ENCODE measurements around the gene CCDC85C. TPM values are rescaled to one million over a fixed set of nuclear protein-coding genes. Genes with fewer than 3 reads are reported as not detected.

The CCDC85C gene
- total RNA-seq, 2 experiments from 2014 or later: 6.8 to 7.9 TPM

- H3K27me3 Mint-ChIP-seq: no peaks in the 10 kb centered on the region
- TF ChIP-seq, protein P1, sequence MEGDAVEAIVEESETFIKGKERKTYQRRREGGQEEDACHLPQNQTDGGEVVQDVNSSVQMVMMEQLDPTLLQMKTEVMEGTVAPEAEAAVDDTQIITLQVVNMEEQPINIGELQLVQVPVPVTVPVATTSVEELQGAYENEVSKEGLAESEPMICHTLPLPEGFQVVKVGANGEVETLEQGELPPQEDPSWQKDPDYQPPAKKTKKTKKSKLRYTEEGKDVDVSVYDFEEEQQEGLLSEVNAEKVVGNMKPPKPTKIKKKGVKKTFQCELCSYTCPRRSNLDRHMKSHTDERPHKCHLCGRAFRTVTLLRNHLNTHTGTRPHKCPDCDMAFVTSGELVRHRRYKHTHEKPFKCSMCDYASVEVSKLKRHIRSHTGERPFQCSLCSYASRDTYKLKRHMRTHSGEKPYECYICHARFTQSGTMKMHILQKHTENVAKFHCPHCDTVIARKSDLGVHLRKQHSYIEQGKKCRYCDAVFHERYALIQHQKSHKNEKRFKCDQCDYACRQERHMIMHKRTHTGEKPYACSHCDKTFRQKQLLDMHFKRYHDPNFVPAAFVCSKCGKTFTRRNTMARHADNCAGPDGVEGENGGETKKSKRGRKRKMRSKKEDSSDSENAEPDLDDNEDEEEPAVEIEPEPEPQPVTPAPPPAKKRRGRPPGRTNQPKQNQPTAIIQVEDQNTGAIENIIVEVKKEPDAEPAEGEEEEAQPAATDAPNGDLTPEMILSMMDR (IDR thresholded peaks at IDR 0.05): no peak
- ChIA-PET POLR2A (no interaction called here), CTCF (no interaction called here)
- ATAC-seq (no peak), DNase-seq (no peak)
- no peak overlapping the region for H3K27ac Mint-ChIP-seq
- no peaks in the 10 kb centered on the region for H3K9me3 Mint-ChIP-seq
- H3K4me1 Mint-ChIP-seq (ENCODE audit: low read depth): peaks cover 9% of the 10 kb centered on the region
- intact Hi-C loops (cut with micrococcal nuclease): no loop called here
- no peak overlapping the region for H3K4me3 Mint-ChIP-seq
- no peaks in the 10 kb centered on the region for H3K36me3 Mint-ChIP-seq (ENCODE audit: low read depth)
Observed at GRCh38 chr14:99542566-99542965, 61.4 kb downstream of the CCDC85C start.

- intact Hi-C loops (cut with micrococcal nuclease): no loop called here
- H3K36me3 Mint-ChIP-seq (ENCODE audit: low read depth): no peaks in the 10 kb centered on the region
- H3K27me3 Mint-ChIP-seq: no peaks in the 10 kb centered on the region
- TF ChIP-seq, protein P1 (IDR thresholded peaks at IDR 0.05): no peak
- ChIA-PET CTCF (interaction anchor here (1.2 kb wide), 1 partner anchor 87 kb away, joined by 4 read pairs; no protein-coding TSS in a partner anchor), POLR2A (no interaction called here)
- no peak overlapping the region for H3K27ac Mint-ChIP-seq
- H3K9me3 Mint-ChIP-seq: no peaks in the 10 kb centered on the region
- no peak overlapping the region for H3K4me3 Mint-ChIP-seq
- ATAC-seq: no peak
- no peak for DNase-seq
- H3K4me1 Mint-ChIP-seq (ENCODE audit: low read depth): peaks cover 9% of the 10 kb centered on the region
Observed at GRCh38 chr14:99541677-99542470, 62.1 kb downstream of the CCDC85C start.

- Mint-ChIP-seq H3K27ac (no peak overlapping the region), H3K36me3 (ENCODE audit: low read depth) (no peaks in the 10 kb centered on the region), H3K9me3 (no peaks in the 10 kb centered on the region), H3K4me1 (ENCODE audit: low read depth) (peaks cover 9% of the 10 kb centered on the region), H3K4me3 (no peak overlapping the region), H3K27me3 (no peaks in the 10 kb centered on the region)
- intact Hi-C loops (cut with micrococcal nuclease): no loop called here
- ChIA-PET POLR2A (no interaction called here), CTCF (interaction anchor here (1.2 kb wide), 1 partner anchor 87 kb away, joined by 4 read pairs; no protein-coding TSS in a partner anchor)
- no peak for DNase-seq
- ATAC-seq: no peak
- TF ChIP-seq, protein P1 (IDR thresholded peaks at IDR 0.05): no peak
Observed at GRCh38 chr14:99541211-99541610, 62.8 kb downstream of the CCDC85C start.

DNA sequence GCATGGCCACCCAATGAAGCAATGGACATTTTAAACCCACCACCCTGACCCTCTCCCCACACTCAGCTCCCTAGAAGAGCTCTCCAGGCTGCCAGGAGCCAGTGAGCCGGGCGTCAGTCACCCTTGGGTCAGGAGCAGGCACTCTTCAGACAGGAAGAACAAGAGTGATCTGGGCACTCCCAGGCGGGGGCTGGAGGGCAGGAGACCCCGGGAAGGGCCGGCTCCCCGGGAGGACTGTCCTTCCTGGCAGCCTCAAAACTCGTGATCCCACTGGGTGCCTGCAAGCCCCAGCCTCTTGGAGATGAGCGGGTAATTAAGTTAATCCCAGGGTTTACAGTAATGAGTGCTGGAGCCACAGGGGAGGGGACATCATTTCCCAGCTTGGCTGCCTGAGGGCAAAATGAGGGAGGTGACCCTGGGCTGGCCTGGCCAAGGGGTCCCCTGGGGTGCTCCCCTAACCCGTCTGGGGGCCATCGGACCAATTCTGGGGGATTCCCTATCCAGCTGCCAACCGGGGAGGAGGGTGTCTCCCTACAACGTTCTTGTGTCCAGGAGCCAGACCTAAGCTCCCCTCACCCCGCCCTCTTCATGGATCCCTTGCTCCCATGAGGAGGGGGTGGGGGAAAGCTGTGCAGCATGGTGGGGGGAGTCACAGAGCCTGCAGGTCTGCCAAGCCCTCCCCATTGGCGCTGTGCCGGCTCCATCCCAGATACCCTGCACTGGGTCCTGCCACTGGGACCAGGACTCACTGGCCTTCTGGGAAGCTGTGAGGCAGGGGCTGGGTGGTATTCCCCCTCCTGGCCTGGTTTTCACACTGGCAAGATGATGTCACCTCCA, 63.6 kb downstream of the CCDC85C start:
- H3K27ac Mint-ChIP-seq: no peak overlapping the region
- TF ChIP-seq, protein P1 (IDR thresholded peaks at IDR 0.05): no peak
- H3K4me3 Mint-ChIP-seq: no peak overlapping the region
- no peaks in the 10 kb centered on the region for H3K36me3 Mint-ChIP-seq (ENCODE audit: low read depth)
- no peaks in the 10 kb centered on the region for H3K9me3 Mint-ChIP-seq
- H3K27me3 Mint-ChIP-seq: no peaks in the 10 kb centered on the region
- intact Hi-C loops (cut with micrococcal nuclease): no loop called here
- DNase-seq: no peak
- peaks cover 8% of the 10 kb centered on the region for H3K4me1 Mint-ChIP-seq (ENCODE audit: low read depth)
- no peak for ATAC-seq
- CTCF ChIA-PET: no interaction called here
- POLR2A ChIA-PET: no interaction called here

- Mint-ChIP-seq H3K4me3 (no peak overlapping the region), H3K4me1 (ENCODE audit: low read depth) (peaks cover 6% of the 10 kb centered on the region), H3K27ac (no peak overlapping the region), H3K36me3 (ENCODE audit: low read depth) (no peaks in the 10 kb centered on the region), H3K9me3 (no peaks in the 10 kb centered on the region), H3K27me3 (no peaks in the 10 kb centered on the region)
- intact Hi-C loops (cut with micrococcal nuclease): no loop called here
- ChIA-PET POLR2A (no interaction called here), CTCF (no interaction called here)
- ATAC-seq (no peak), DNase-seq (no peak)
- TF ChIP-seq, protein P1 (IDR thresholded peaks at IDR 0.05): no peak
Observed at GRCh38 chr14:99539491-99539890, 64.5 kb downstream of the CCDC85C start.
